Calu3 (cell line): ENCODE measurements around the gene ERAP2. TPM values are rescaled to one million over a fixed set of nuclear protein-coding genes. Genes with fewer than 3 reads are reported as not detected.

Experiments
- BruUV-seq: library from RNA; stranded (reverse); fragments of 400-500 nt; replicated peaks from 2 replicates; lab custom pipeline; 2021; lab: Mats Ljungman, UMichigan
- CTCF ChIA-PET: fragments of 300-600 bp; sonication (Branson Sonifier 250); formaldehyde crosslinking; loops from one replicate; lab custom pipeline; 2022; ENCODE audit warnings: antibody characterized with exemption; lab: Charles Lee
- DNase-seq: peaks from one replicate; pipeline ENCODE4 v3.0.0; 2022
- H3K27ac Mint-ChIP-seq: one replicate; pipeline ENCODE4 v1.8.0; 2022; ENCODE audit warnings: mixed read lengths; ENCODE audit not compliant: unreplicated experiment
- H3K27me3 Mint-ChIP-seq: one replicate; pipeline ENCODE4 v1.8.0; 2022; ENCODE audit warnings: mixed read lengths; ENCODE audit not compliant: unreplicated experiment
- H3K36me3 Mint-ChIP-seq: one replicate; pipeline ENCODE4 v1.8.0; 2022; ENCODE audit warnings: mild to moderate bottlenecking, moderate library complexity, mixed read lengths; ENCODE audit not compliant: insufficient read depth, unreplicated experiment
- H3K4me1 Mint-ChIP-seq: one replicate; pipeline ENCODE4 v1.8.0; 2022; ENCODE audit warnings: mild to moderate bottlenecking, low read depth, mixed read lengths; ENCODE audit not compliant: unreplicated experiment
- H3K4me3 Mint-ChIP-seq: one replicate; pipeline ENCODE4 v1.8.0; 2022; ENCODE audit warnings: mild to moderate bottlenecking, low read depth, moderate library complexity, mixed read lengths; ENCODE audit not compliant: unreplicated experiment
- H3K9me3 Mint-ChIP-seq: one replicate; pipeline ENCODE4 v1.8.0; 2022; ENCODE audit warnings: low read depth, mixed read lengths; ENCODE audit not compliant: unreplicated experiment
- intact Hi-C: fragments of 100-400 bp; cut with micrococcal nuclease; formaldehyde crosslinking; loops from one replicate; pipeline ENCODE4 v1.10.0; 2022; ENCODE audit not compliant: unreplicated experiment
- total RNA-seq: library from RNA; stranded (reverse); gene quantifications from 2 replicates; pipeline ENCODE4 v1.2.3, GENCODE V29; 2022
- TF ChIP-seq, protein P1 (sequence below): fragments of 200-600 bp; IDR thresholded peaks from one replicate; pipeline ENCODE4 v1.8.0; 2022; ENCODE audit warnings: antibody characterized with exemption; ENCODE audit not compliant: unreplicated experiment

The ERAP2 gene
- total RNA-seq, 1 experiment from 2014 or later = 67.7 TPM

DNA sequence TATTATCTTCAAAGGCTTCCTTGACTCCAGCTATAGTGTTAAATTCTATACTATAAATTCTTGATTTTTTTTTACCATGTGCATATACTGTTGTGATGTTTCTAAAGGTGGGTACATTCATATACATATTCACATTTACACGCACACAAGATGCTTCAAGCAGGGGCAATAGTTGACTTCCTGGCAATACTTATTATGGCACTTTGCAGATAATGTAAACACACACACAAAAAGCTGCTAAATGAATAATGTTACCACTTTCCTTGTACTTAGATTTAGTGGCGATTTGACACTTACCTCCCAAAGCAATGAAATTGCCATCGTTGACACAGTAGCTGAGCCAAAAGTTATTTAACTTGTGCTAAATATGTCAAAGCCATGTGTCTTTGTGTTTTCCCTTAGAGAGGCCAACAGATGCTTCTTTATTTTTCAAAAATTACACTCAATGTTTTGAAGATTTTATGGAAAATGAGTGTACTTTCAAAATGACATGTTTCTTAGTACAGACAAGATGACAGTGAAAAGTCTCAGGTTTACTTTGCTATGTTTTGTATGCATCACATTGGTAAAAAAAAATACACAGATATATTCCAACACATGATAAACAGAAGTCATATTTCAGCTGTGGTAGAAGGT, 12.2 kb upstream of the ERAP2 start:
- TF ChIP-seq, protein P1, sequence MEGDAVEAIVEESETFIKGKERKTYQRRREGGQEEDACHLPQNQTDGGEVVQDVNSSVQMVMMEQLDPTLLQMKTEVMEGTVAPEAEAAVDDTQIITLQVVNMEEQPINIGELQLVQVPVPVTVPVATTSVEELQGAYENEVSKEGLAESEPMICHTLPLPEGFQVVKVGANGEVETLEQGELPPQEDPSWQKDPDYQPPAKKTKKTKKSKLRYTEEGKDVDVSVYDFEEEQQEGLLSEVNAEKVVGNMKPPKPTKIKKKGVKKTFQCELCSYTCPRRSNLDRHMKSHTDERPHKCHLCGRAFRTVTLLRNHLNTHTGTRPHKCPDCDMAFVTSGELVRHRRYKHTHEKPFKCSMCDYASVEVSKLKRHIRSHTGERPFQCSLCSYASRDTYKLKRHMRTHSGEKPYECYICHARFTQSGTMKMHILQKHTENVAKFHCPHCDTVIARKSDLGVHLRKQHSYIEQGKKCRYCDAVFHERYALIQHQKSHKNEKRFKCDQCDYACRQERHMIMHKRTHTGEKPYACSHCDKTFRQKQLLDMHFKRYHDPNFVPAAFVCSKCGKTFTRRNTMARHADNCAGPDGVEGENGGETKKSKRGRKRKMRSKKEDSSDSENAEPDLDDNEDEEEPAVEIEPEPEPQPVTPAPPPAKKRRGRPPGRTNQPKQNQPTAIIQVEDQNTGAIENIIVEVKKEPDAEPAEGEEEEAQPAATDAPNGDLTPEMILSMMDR = no peak
- H3K4me1 Mint-ChIP-seq = no peaks in the 10 kb centered on the region
- no peak for DNase-seq
- H3K27ac Mint-ChIP-seq = no peak overlapping the region
- no peaks in the 10 kb centered on the region for H3K9me3 Mint-ChIP-seq
- intact Hi-C loops = no loop called here
- no TSS peak for BruUV-seq
- no peak overlapping the region for H3K4me3 Mint-ChIP-seq
- CTCF ChIA-PET = no interaction called here
- peaks cover 8% of the 10 kb centered on the region for H3K27me3 Mint-ChIP-seq
- H3K36me3 Mint-ChIP-seq = no peaks in the 10 kb centered on the region

DNA sequence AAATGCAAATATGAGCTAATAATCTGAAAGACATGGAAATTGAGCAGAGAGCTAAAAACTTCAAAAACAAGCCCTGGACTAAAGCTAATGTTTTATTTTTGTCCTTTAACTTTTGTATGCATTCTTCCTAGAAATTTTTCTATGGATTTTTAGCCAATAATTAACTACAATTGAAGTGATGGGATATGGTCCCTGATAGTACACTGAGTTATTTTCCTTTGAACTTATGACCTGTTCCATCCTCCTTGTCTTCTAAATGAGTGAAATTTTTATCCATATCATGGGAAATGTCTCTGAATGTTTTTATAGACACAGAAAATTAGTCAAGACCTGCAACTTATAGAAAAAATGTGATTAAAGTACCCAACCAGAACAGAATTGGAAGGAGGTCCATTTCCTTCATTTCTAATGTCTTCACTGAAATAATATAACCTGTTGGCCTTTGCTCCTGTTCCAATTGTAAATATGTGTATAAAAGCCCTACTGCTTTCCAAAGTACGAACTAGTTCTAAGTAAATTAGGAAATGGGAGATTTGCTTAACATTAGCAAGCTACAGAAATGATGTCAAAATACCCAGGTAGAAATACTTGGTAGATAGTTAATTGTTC, 11.3 kb upstream of the ERAP2 start:
- H3K27ac Mint-ChIP-seq = no peak overlapping the region
- H3K27me3 Mint-ChIP-seq = peaks cover 8% of the 10 kb centered on the region
- no peak overlapping the region for H3K4me3 Mint-ChIP-seq
- CTCF ChIA-PET = no interaction called here
- TF ChIP-seq, protein P1 = no peak
- DNase-seq = no peak
- no peaks in the 10 kb centered on the region for H3K4me1 Mint-ChIP-seq
- intact Hi-C loops = no loop called here
- BruUV-seq = no TSS peak
- H3K36me3 Mint-ChIP-seq = no peaks in the 10 kb centered on the region
- H3K9me3 Mint-ChIP-seq = no peaks in the 10 kb centered on the region

DNA sequence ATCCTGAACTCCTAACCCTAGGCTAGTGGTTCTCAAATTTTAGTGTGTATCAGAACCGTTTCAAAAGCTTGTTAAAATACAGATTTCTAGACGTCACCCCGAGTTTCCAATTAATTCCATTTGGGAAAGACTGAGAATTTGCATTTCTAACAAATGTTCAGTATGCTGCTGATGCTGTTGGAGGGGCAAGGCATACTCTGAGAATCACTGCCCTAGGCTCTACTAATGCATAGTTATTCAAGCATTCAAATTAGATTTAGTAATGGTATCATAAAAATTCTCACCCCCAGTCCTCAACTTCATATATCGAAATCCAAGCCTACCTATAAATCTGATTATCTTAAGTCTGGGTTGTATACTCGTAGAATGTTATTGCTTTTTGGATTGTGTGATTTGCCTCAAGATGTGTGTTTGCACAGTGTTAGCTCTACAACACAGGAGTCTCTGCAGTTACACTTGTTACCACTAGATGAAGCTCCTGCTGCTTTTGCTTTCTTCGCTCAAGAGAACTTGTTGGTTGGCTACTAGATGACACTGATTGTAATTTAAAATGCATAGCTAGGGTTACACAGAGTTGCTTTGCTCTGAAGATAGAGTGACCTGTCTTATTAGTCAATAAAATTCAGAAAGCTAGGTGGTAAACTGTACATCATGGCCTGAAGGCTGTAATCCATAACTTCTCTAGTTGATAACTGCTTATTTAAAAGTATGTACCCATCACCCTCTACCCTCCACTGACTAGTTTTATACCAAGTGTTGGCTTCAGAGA, 7.5 kb upstream of the ERAP2 start:
- peak; percentile 40 for DNase-seq

DNA sequence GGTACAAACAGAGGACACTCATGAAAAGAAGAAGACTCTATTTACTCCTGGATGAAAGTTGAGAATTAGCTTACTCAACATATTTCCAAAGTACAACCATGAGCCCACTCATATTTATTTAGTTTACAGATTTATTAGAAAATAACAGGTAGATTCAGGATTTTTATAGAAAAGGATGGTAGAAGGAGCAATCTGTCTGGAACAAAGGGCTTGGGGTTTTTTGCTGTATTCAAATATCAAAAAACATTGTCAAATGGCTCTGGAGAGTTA, 7.0 kb upstream of the ERAP2 start:
- DNase-seq = no peak
- no peak overlapping the region for H3K4me3 Mint-ChIP-seq
- no peaks in the 10 kb centered on the region for H3K27me3 Mint-ChIP-seq
- TF ChIP-seq, protein P1 = no peak
- H3K9me3 Mint-ChIP-seq = no peaks in the 10 kb centered on the region
- no peaks in the 10 kb centered on the region for H3K36me3 Mint-ChIP-seq
- intact Hi-C loops = loop anchor here (1.0 kb wide), 2 partner anchors 273 to 293 kb away; partner anchors contain the start of gene LIX1
- no TSS peak for BruUV-seq
- CTCF ChIA-PET = interaction anchor here (0.5 to 2.1 kb wide), 18 partner anchors 8 to 350 kb away, joined by 3 to 18 read pairs (median 4); partner anchors contain the start of genes ERAP2, LIX1 and LNPEP
- H3K27ac Mint-ChIP-seq = no peak overlapping the region
- H3K4me1 Mint-ChIP-seq = peaks cover 9% of the 10 kb centered on the region

More for the DNA sequence above, 7.5 kb upstream of the ERAP2 start:
- TF ChIP-seq, protein P1 = peak; percentile 85
- Mint-ChIP-seq H3K27ac (no peak overlapping the region), H3K4me1 (peaks cover 6% of the 10 kb centered on the region), H3K36me3 (no peaks in the 10 kb centered on the region), H3K27me3 (no peaks in the 10 kb centered on the region), H3K9me3 (no peaks in the 10 kb centered on the region), H3K4me3 (no peak overlapping the region)
- CTCF ChIA-PET = interaction anchor here (0.5 to 2.1 kb wide), 21 partner anchors 8 to 349 kb away, joined by 3 to 18 read pairs (median 3); partner anchors contain the start of genes ERAP2, LIX1 and LNPEP
- no TSS peak for BruUV-seq
- intact Hi-C loops = loop anchor here (1.0 kb wide), 2 partner anchors 274 to 294 kb away; partner anchors contain the start of gene LIX1
